ENCODE data around the gene HLA-DQB2.

HLA-DQB2 gene

DNA sequence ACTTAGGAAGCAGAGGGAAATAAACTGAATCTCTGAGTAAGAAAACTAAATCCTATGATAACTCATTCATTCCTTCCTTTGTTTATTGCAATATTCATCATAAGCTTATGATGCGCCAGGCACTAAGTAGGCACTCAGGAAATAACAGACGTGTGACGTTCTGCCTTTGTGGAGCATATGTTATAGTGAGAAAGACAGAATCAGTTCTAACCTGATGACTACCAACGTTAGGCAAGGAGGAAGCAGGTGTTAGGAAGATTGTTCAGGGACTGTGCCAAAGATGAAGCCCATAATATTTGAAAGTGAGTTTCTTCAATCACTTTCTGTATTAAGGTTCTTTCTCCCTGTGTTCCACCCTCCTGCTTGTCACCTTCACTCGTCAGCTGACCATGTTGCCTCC is 18.6 kb downstream of the HLA-DQB2 start:
- DNase-seq, result no peak

DNA sequence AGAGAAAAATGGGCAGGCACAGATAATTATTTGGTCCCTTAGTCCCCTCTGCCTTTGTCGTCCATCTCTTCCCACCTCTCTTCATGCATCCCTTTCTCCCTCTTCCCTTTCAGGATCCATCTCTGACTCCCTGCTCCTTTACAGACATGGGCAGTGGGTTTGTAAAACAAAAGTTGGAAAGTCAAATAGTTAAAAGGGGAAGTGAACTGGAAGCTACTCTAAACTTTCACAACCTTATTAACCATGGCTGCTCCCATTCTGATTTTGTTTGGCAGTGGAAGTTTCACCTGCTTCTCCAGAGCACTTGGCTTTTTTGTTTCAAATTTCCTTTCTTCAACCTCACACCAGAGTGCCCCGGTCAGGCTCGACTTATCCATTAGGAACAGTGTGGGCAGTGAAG is 21.0 kb downstream of the HLA-DQB2 start:
- DNase-seq, result no peak

DNA sequence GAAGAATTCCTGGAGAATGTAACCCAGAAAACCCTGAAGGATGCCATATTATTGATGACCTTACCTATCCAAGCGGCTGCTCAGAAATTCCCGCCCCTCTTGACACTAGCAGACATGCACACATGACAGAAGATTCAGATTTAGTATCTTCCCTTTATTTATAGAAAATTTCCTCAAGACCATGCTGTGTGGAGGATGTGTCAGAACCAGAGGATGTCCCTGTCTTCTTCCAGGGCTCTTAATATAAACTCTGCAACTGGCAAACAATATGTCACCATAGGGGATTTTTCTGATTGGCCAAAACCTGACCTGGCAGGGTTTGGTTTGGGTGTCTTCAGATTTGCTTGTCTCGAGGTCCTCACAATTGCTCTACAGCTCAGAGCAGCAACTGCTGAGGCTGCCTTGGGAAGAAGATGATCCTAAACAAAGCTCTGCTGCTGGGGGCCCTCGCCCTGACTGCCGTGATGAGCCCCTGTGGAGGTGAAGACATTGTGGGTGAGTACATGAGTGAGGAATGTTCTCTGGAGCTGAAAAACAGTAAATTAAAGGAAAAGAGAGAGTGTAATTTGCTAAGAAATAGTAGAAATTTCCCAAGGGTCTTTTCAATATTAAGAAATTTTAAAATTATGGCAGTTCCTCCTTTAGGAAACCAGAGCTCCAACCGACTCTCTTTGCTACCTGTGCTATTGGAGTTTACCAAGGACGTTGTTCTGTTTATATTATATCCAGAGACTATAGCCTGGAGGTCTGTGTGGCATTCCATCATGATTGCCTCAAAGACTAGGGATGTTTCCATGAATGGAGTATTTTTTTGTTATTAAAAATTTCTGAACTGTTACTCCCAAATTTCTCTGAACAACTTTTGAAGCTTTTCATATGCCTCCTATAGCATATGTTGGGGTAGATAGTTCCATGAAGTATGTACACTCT is 22.0 kb downstream of the HLA-DQB2 start, which contains the start of gene HLA-DQA2:
Gene HLA-DQA2 (plus strand): TSS at position 361 of the 930 bp plus-strand sequence. CDS start 53 bp downstream, at position 414.
- no peak for DNase-seq

DNA sequence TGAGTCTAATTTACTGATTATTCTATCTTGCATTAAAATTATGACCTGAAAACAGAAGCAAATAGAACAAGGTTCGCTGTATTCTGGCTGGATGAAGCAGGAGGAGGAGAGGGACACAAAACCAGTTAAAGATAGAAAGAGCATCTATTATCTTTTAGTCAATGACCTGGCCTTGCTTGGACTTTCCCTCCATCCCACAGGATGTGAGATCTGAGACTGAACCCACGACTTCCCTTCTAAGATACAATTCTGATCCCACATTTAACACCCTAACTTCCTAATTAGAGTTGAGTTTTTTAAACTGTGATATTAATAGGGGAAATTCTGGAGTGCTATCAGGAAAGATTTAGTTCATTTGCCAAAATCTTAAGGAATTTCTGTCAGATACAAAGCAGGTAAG is 25.2 kb downstream of the HLA-DQB2 start:
- no peak for DNase-seq

DNA sequence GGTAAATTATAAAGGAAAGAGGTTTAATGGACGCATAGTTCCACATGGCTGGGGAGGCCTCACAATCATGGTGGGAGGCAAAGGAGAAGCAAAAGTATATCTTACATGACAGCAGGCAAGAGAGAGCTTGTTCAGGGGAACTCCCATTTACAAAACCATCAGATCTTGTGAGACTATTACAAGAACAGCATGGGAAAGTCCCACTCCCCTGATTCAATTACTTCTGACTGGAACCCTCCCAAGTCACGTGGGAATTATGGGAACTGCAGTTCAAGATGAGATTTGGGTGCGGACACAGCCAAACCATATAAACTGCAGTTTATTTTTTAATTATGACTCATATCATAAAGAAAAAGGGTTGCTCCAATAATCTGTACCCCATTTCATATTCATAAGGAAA is 44.5 kb downstream of the HLA-DQB2 start:
- no peak for DNase-seq

DNA sequence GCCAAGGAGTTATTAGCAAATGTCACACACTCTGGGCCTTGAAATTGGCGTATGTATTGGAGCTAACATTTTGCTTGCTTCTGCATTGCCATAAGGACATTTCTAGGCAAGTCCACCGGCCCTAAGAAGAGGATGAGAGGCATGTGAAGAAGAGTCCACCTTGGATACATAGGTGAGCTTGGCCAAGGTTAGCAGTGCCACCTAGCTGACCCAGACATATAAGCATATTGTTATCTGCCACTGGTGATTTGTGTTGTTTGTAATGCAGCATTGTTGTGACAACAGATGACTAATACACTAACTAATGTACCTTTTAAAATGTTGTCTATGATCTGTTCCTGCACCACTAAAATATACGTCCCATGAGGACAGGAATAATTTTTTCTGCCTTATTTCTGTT is 46.9 kb downstream of the HLA-DQB2 start:
- DNase-seq, result no peak

DNA sequence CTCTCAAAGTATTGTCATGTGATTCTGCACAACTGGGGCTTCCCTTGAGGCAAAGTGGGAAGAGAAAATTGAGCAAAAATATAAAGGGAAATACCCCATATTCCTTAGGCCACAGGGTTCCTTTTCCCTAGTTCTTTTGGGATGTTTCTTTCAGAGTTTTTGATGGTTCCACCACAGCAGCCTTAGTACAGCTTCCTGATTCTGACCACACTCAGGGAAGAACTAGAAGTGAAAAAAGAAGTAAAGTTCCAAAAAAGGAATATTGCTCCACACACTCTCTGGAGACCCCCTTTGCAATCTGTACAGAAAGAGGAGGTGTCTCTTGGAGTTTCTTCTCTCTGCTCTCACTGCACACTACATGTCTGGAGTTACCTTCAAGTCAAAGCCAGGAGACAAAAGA is 50.1 kb downstream of the HLA-DQB2 start:
- DNase-seq, result no peak

DNA sequence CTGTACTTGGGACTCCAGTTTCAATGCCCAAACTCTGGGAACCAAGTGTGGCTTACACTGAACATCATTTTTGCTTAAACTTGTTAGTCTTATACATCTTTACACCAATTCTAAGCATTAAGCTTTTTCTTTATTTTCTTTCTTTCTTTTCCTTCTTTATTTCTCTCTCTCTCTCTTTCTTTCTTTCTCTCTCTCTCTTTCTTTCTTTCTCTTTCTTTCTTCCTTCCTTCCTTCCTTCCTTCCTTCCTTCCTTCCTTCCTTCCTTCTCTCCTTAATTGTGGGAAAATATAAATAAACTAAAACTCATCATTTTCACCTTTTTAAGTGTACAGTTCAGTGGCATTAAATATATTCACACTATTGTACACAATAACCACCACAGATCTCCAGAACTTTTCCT is 53.7 kb downstream of the HLA-DQB2 start:
- no peak for DNase-seq
